ENCODE results near the gene TMEM120B. TPM values are rescaled to one million over a fixed set of nuclear protein-coding genes. Genes with fewer than 3 reads are reported as not detected.
"Not testable (repeated sequence)": the region's sequence is repeated elsewhere in the genome, so short reads cannot be mapped to it uniquely, and the experiment has no call there.

TMEM120B gene
- total RNA-seq, 1 donor from 2014 or later = 8.9 TPM

- Histone ChIP-seq H3K9me3 (ENCODE audit: control insufficient read depth in 3 of 3, low read length in 3 of 3) (no peaks in the 10 kb centered on the region), H3K9ac (ENCODE audit: low read depth in 1 of 3, low read length in 3 of 3) (no peak overlapping the region), H3K4me1 (ENCODE audit: control insufficient read depth in 3 of 3, insufficient read depth in 3 of 3, low read length in 3 of 3) (peaks cover 12 to 29% (median 22%) of the 10 kb centered on the region in 3 donors), H3K27ac (ENCODE audit: low read depth, low read length) (no peak overlapping the region), H3K4me3 (ENCODE audit: low read length in 3 of 3) (no peak overlapping the region), H3K27me3 (ENCODE audit: control insufficient read depth in 3 of 3, insufficient read depth in 3 of 3, low read length in 3 of 3) (no peaks in the 10 kb centered on the region), H3K36me3 (ENCODE audit: control insufficient read depth in 3 of 3, insufficient read depth in 3 of 3, low read length in 3 of 3) (peaks cover 25 to 36% (median 29%) of the 10 kb centered on the region in 3 donors)
These were observed 39.3 kb downstream of the TMEM120B start for GRCh38 chr12:121751749-121752351.

GRCh38 chr12:121753844-121754264 lies 41.3 kb downstream of the TMEM120B start:
- peaks cover 12 to 26% (median 22%) of the 10 kb centered on the region in 3 donors for H3K4me1 ChIP-seq (ENCODE audit: control insufficient read depth in 3 of 3, insufficient read depth in 3 of 3, low read length in 3 of 3)
- peaks cover 23 to 29% (median 23%) of the 10 kb centered on the region in 3 donors for H3K36me3 ChIP-seq (ENCODE audit: control insufficient read depth in 3 of 3, insufficient read depth in 3 of 3, low read length in 3 of 3)
- no peaks in the 10 kb centered on the region for H3K27me3 ChIP-seq (ENCODE audit: control insufficient read depth in 3 of 3, insufficient read depth in 3 of 3, low read length in 3 of 3)
- H3K4me3 ChIP-seq (ENCODE audit: low read length in 3 of 3) = no peak overlapping the region
- H3K27ac ChIP-seq (ENCODE audit: low read depth, low read length) = peak overlapping the region; percentile 25
- H3K9ac ChIP-seq (ENCODE audit: low read depth in 1 of 3, low read length in 3 of 3) = peak overlapping the region; percentile 14 to 66 (median 21)
- H3K9me3 ChIP-seq (ENCODE audit: control insufficient read depth in 3 of 3, low read length in 3 of 3) = no peaks in the 10 kb centered on the region

- Histone ChIP-seq H3K9me3 (ENCODE audit: control insufficient read depth in 3 of 3, low read length in 3 of 3) (no peaks in the 10 kb centered on the region), H3K4me3 (ENCODE audit: low read length in 3 of 3) (no peak overlapping the region), H3K27me3 (ENCODE audit: control insufficient read depth in 3 of 3, insufficient read depth in 3 of 3, low read length in 3 of 3) (no peaks in the 10 kb centered on the region), H3K27ac (ENCODE audit: low read depth, low read length) (no peak overlapping the region), H3K36me3 (ENCODE audit: control insufficient read depth in 3 of 3, insufficient read depth in 3 of 3, low read length in 3 of 3) (peaks cover 15 to 27% (median 22%) of the 10 kb centered on the region in 3 donors), H3K9ac (ENCODE audit: low read depth in 1 of 3, low read length in 3 of 3) (peak overlapping the region in 1 of 3 donors; percentile 66), H3K4me1 (ENCODE audit: control insufficient read depth in 3 of 3, insufficient read depth in 3 of 3, low read length in 3 of 3) (peaks cover 12 to 26% (median 22%) of the 10 kb centered on the region in 3 donors)
These were observed 42.3 kb downstream of the TMEM120B start for GRCh38 chr12:121754836-121755235.

GRCh38 chr12:121755591-121755990 lies 43.0 kb downstream of the TMEM120B start:
- H3K9me3 ChIP-seq (ENCODE audit: control insufficient read depth in 3 of 3, low read length in 3 of 3) = no peaks in the 10 kb centered on the region
- no peak overlapping the region for H3K9ac ChIP-seq (ENCODE audit: low read depth in 1 of 3, low read length in 3 of 3)
- peaks cover 15 to 21% (median 19%) of the 10 kb centered on the region in 3 donors for H3K36me3 ChIP-seq (ENCODE audit: control insufficient read depth in 3 of 3, insufficient read depth in 3 of 3, low read length in 3 of 3)
- H3K27ac ChIP-seq (ENCODE audit: low read depth, low read length) = no peak overlapping the region
- no peak overlapping the region for H3K4me3 ChIP-seq (ENCODE audit: low read length in 3 of 3)
- no peaks in the 10 kb centered on the region for H3K27me3 ChIP-seq (ENCODE audit: control insufficient read depth in 3 of 3, insufficient read depth in 3 of 3, low read length in 3 of 3)
- H3K4me1 ChIP-seq (ENCODE audit: control insufficient read depth in 3 of 3, insufficient read depth in 3 of 3, low read length in 3 of 3) = peaks cover 12 to 26% (median 22%) of the 10 kb centered on the region in 3 donors

GRCh38 chr12:121758536-121758935 lies 46.0 kb downstream of the TMEM120B start:
- H3K4me1 ChIP-seq (ENCODE audit: control insufficient read depth in 3 of 3, insufficient read depth in 3 of 3, low read length in 3 of 3) = peaks cover 26 to 39% (median 33%) of the 10 kb centered on the region in 3 donors
- not testable (repeated sequence) for H3K9me3 ChIP-seq (ENCODE audit: control insufficient read depth in 3 of 3, low read length in 3 of 3); H3K9ac ChIP-seq (ENCODE audit: low read depth in 1 of 3, low read length in 3 of 3); H3K4me3 ChIP-seq (ENCODE audit: low read length in 3 of 3); H3K27ac ChIP-seq (ENCODE audit: low read depth, low read length); H3K27me3 ChIP-seq (ENCODE audit: control insufficient read depth in 3 of 3, insufficient read depth in 3 of 3, low read length in 3 of 3)
- peaks cover 9 to 15% (median 14%) of the 10 kb centered on the region in 3 donors for H3K36me3 ChIP-seq (ENCODE audit: control insufficient read depth in 3 of 3, insufficient read depth in 3 of 3, low read length in 3 of 3)

GRCh38 chr12:121762269-121762668 lies 49.7 kb downstream of the TMEM120B start:
- Histone ChIP-seq H3K4me3 (ENCODE audit: low read length in 3 of 3) (no peak overlapping the region), H3K9ac (ENCODE audit: low read depth in 1 of 3, low read length in 3 of 3) (peak overlapping the region; percentile 28 to 60 (median 53)), H3K9me3 (ENCODE audit: control insufficient read depth in 3 of 3, low read length in 3 of 3) (no peaks in the 10 kb centered on the region), H3K27ac (ENCODE audit: low read depth, low read length) (peak overlapping the region; percentile 77), H3K4me1 (ENCODE audit: control insufficient read depth in 3 of 3, insufficient read depth in 3 of 3, low read length in 3 of 3) (peaks cover 19 to 36% (median 35%) of the 10 kb centered on the region in 3 donors), H3K27me3 (ENCODE audit: control insufficient read depth in 3 of 3, insufficient read depth in 3 of 3, low read length in 3 of 3) (no peaks in the 10 kb centered on the region), H3K36me3 (ENCODE audit: control insufficient read depth in 3 of 3, insufficient read depth in 3 of 3, low read length in 3 of 3) (peaks cover 0 to 11% (median 11%) of the 10 kb centered on the region in 3 donors)

- no peak overlapping the region for H3K4me3 ChIP-seq (ENCODE audit: low read length in 3 of 3)
- H3K9ac ChIP-seq (ENCODE audit: low read depth in 1 of 3, low read length in 3 of 3) = no peak overlapping the region
- H3K27ac ChIP-seq (ENCODE audit: low read depth, low read length) = no peak overlapping the region
- no peaks in the 10 kb centered on the region for H3K9me3 ChIP-seq (ENCODE audit: control insufficient read depth in 3 of 3, low read length in 3 of 3)
- peaks cover 33 to 56% (median 54%) of the 10 kb centered on the region in 3 donors for H3K4me1 ChIP-seq (ENCODE audit: control insufficient read depth in 3 of 3, insufficient read depth in 3 of 3, low read length in 3 of 3)
- H3K27me3 ChIP-seq (ENCODE audit: control insufficient read depth in 3 of 3, insufficient read depth in 3 of 3, low read length in 3 of 3) = no peaks in the 10 kb centered on the region
- H3K36me3 ChIP-seq (ENCODE audit: control insufficient read depth in 3 of 3, insufficient read depth in 3 of 3, low read length in 3 of 3) = peaks cover 0 to 16% (median 9%) of the 10 kb centered on the region in 3 donors
These were observed 52.3 kb downstream of the TMEM120B start for GRCh38 chr12:121764808-121765207.

GRCh38 chr12:121765573-121765972 lies 53.0 kb downstream of the TMEM120B start:
- Histone ChIP-seq H3K27me3 (ENCODE audit: control insufficient read depth in 3 of 3, insufficient read depth in 3 of 3, low read length in 3 of 3) (no peaks in the 10 kb centered on the region), H3K4me3 (ENCODE audit: low read length in 3 of 3) (no peak overlapping the region), H3K9me3 (ENCODE audit: control insufficient read depth in 3 of 3, low read length in 3 of 3) (no peaks in the 10 kb centered on the region), H3K36me3 (ENCODE audit: control insufficient read depth in 3 of 3, insufficient read depth in 3 of 3, low read length in 3 of 3) (peaks cover 0 to 16% (median 9%) of the 10 kb centered on the region in 3 donors), H3K4me1 (ENCODE audit: control insufficient read depth in 3 of 3, insufficient read depth in 3 of 3, low read length in 3 of 3) (peaks cover 38 to 63% (median 62%) of the 10 kb centered on the region in 3 donors), H3K9ac (ENCODE audit: low read depth in 1 of 3, low read length in 3 of 3) (no peak overlapping the region), H3K27ac (ENCODE audit: low read depth, low read length) (no peak overlapping the region)

GRCh38 chr12:121766290-121767039 lies 53.9 kb downstream of the TMEM120B start:
- Histone ChIP-seq H3K36me3 (ENCODE audit: control insufficient read depth in 3 of 3, insufficient read depth in 3 of 3, low read length in 3 of 3) (peaks cover 0 to 18% (median 8%) of the 10 kb centered on the region in 3 donors), H3K9ac (ENCODE audit: low read depth in 1 of 3, low read length in 3 of 3) (peak overlapping the region in 1 of 3 donors; percentile 20), H3K4me1 (ENCODE audit: control insufficient read depth in 3 of 3, insufficient read depth in 3 of 3, low read length in 3 of 3) (peaks cover 35 to 64% (median 60%) of the 10 kb centered on the region in 3 donors), H3K9me3 (ENCODE audit: control insufficient read depth in 3 of 3, low read length in 3 of 3) (no peaks in the 10 kb centered on the region), H3K27ac (ENCODE audit: low read depth, low read length) (peak overlapping the region; percentile 33), H3K27me3 (ENCODE audit: control insufficient read depth in 3 of 3, insufficient read depth in 3 of 3, low read length in 3 of 3) (no peaks in the 10 kb centered on the region), H3K4me3 (ENCODE audit: low read length in 3 of 3) (no peak overlapping the region)

- peak overlapping the region in 2 of 3 donors; percentile 43 to 68 for H3K9ac ChIP-seq (ENCODE audit: low read depth in 1 of 3, low read length in 3 of 3)
- no peaks in the 10 kb centered on the region for H3K9me3 ChIP-seq (ENCODE audit: control insufficient read depth in 3 of 3, low read length in 3 of 3)
- peaks cover 31 to 59% (median 56%) of the 10 kb centered on the region in 3 donors for H3K4me1 ChIP-seq (ENCODE audit: control insufficient read depth in 3 of 3, insufficient read depth in 3 of 3, low read length in 3 of 3)
- no peaks in the 10 kb centered on the region for H3K27me3 ChIP-seq (ENCODE audit: control insufficient read depth in 3 of 3, insufficient read depth in 3 of 3, low read length in 3 of 3)
- H3K4me3 ChIP-seq (ENCODE audit: low read length in 3 of 3) = no peak overlapping the region
- peak overlapping the region; percentile 51 for H3K27ac ChIP-seq (ENCODE audit: low read depth, low read length)
- peaks cover 0 to 15% (median 6%) of the 10 kb centered on the region in 3 donors for H3K36me3 ChIP-seq (ENCODE audit: control insufficient read depth in 3 of 3, insufficient read depth in 3 of 3, low read length in 3 of 3)
These were observed 55.0 kb downstream of the TMEM120B start for GRCh38 chr12:121767525-121768016.

All from skeletal muscle tissue (tissue), 4 donors.